ENCODE data around the gene MIPEP.

MIPEP gene

DNA sequence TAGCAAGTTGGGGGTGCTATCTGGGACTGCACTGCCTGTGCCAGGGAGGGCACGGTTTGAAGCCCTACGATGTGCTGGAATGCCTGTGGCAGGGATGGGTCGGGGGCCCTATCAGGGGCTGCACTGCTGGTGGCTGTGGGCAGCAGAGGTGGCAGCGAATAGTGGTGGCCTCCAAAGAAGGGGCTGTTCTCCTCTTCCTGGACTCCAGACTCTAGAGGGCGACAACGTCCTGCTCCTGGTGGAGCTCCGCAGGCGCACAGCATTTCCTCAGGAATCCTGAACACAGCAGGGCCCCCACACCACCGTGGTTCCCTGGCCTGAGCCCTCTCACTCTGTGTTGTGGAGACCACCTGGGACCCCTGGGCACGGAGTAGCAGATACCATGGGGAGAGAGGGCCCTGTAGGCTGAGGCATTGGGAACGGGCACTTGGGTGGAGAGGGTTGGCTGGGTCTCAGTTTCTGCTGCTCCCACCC is 173.4 kb downstream of the MIPEP start:
- no peak overlapping the region for H2AFZ ChIP-seq (ENCODE audit: low read depth)
- H3K4me1 ChIP-seq (ENCODE audit: low read depth, poor library complexity, severe bottlenecking), result no peaks in the 10 kb centered on the region
- H3K9ac ChIP-seq, result no peak overlapping the region
- H3K4me3 ChIP-seq (IDR thresholded peaks at IDR 0.05; ENCODE audit: insufficient read depth, low read depth, low read length), result no peak overlapping the region
- no peaks in the 10 kb centered on the region for H3K79me2 ChIP-seq (ENCODE audit: insufficient read depth, low read depth)
- H3K27ac ChIP-seq, result no peak overlapping the region
- TF ChIP-seq, protein P1, sequence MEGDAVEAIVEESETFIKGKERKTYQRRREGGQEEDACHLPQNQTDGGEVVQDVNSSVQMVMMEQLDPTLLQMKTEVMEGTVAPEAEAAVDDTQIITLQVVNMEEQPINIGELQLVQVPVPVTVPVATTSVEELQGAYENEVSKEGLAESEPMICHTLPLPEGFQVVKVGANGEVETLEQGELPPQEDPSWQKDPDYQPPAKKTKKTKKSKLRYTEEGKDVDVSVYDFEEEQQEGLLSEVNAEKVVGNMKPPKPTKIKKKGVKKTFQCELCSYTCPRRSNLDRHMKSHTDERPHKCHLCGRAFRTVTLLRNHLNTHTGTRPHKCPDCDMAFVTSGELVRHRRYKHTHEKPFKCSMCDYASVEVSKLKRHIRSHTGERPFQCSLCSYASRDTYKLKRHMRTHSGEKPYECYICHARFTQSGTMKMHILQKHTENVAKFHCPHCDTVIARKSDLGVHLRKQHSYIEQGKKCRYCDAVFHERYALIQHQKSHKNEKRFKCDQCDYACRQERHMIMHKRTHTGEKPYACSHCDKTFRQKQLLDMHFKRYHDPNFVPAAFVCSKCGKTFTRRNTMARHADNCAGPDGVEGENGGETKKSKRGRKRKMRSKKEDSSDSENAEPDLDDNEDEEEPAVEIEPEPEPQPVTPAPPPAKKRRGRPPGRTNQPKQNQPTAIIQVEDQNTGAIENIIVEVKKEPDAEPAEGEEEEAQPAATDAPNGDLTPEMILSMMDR (conservative IDR thresholded peaks at IDR 0.05; ENCODE audit: low read depth, low read length), result no peak
- no peak overlapping the region for H3K4me2 ChIP-seq
- no peaks in the 10 kb centered on the region for H3K36me3 ChIP-seq (ENCODE audit: insufficient read depth)
- H4K20me1 ChIP-seq (ENCODE audit: insufficient read depth), result no peaks in the 10 kb centered on the region
- no peaks in the 10 kb centered on the region for H3K27me3 ChIP-seq (ENCODE audit: insufficient read depth, low read depth)

DNA sequence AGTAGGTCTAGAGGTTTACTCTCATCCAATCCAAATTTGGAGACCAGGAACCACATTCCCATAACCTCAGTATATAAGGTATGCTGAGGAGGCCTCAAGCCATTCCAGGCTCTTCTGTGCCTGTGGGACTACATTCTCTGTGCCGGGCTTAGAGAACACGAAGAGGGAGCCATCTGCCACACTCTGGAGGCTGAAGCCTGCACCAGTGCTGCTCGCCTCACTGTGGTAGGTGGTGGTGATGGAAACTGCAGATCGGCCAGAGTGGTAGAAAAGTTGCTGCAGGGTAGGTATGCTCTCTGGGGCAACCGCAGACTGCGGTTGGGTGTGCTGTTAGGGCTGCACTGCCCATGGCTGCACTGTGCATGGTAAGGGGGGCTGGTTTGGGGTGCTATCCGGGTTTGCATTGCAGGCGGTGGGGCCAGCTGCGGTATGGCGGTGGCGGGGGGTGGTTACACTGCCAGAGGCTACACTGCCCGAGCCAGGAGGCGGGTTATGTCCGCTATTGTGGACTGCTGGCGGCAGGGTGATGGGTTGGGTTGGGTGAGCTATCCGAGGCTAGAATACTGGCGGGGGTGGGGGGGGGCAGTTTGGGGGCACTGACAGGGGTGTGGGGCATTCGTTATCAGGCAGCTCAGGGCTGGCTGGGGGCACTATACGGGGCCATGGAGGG is 174.0 kb downstream of the MIPEP start:
- H3K27me3 ChIP-seq (ENCODE audit: insufficient read depth, low read depth), result no peaks in the 10 kb centered on the region
- H4K20me1 ChIP-seq (ENCODE audit: insufficient read depth), result no peaks in the 10 kb centered on the region
- H3K4me1 ChIP-seq (ENCODE audit: low read depth, poor library complexity, severe bottlenecking), result no peaks in the 10 kb centered on the region
- H3K9ac ChIP-seq, result no peak overlapping the region
- H3K79me2 ChIP-seq (ENCODE audit: insufficient read depth, low read depth), result no peaks in the 10 kb centered on the region
- H3K36me3 ChIP-seq (ENCODE audit: insufficient read depth), result no peaks in the 10 kb centered on the region
- H3K4me3 ChIP-seq (IDR thresholded peaks at IDR 0.05; ENCODE audit: insufficient read depth, low read depth, low read length), result no peak overlapping the region
- no peak overlapping the region for H2AFZ ChIP-seq (ENCODE audit: low read depth)
- no peak overlapping the region for H3K27ac ChIP-seq
- TF ChIP-seq, protein P1 (conservative IDR thresholded peaks at IDR 0.05; ENCODE audit: low read depth, low read length), result no peak
- no peak overlapping the region for H3K4me2 ChIP-seq

DNA sequence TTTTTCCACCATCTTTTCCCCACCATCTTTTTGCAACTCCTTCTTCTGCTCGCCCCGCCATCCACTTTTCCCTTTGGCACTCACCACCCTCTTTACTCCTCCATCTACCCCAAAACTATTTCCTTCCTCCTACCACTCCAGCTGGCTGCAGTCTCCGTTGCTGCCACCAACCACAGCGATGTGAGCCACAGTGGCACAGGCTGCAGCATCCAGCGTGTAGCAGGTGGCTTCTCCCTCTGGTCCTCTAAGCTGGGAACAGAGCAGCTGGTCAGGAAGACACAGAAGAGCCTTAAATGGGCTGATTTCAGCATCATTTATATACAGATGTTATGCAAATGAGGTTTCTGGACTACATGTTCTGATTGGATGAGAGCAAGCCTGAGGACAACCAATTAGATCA is 174.5 kb downstream of the MIPEP start:
- Histone ChIP-seq H3K79me2 (ENCODE audit: insufficient read depth, low read depth) (no peaks in the 10 kb centered on the region), H3K27ac (no peak overlapping the region), H3K36me3 (ENCODE audit: insufficient read depth) (no peaks in the 10 kb centered on the region), H3K4me3 (IDR thresholded peaks at IDR 0.05; ENCODE audit: insufficient read depth, low read depth, low read length) (no peak overlapping the region), H3K4me1 (ENCODE audit: low read depth, poor library complexity, severe bottlenecking) (no peaks in the 10 kb centered on the region), H3K27me3 (ENCODE audit: insufficient read depth, low read depth) (no peaks in the 10 kb centered on the region), H4K20me1 (ENCODE audit: insufficient read depth) (no peaks in the 10 kb centered on the region), H3K9ac (no peak overlapping the region), H2AFZ (ENCODE audit: low read depth) (no peak overlapping the region), H3K4me2 (no peak overlapping the region)
- TF ChIP-seq, protein P1 (conservative IDR thresholded peaks at IDR 0.05; ENCODE audit: low read depth, low read length), result no peak

DNA sequence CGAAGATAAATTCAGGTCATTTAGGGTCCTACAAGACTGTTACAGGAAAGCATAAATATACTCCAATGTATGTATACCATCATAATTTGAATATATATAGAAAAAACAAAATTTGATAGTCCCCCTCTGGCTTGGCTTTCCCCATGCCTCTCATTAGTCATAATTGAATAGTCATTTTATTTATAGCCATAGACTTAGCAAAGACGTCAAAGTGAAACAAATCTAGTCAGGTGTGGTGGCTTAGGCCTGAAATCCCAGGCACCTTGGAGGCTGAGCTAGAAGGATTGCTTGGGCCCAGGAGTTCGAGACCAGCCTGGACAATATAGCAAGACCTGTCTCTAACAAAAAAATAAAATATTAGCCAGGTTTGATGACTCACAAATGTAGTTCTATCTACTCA is 177.8 kb downstream of the MIPEP start:
- Histone ChIP-seq H3K4me3 (IDR thresholded peaks at IDR 0.05; ENCODE audit: insufficient read depth, low read depth, low read length) (no peak overlapping the region), H2AFZ (ENCODE audit: low read depth) (no peak overlapping the region)
- TF ChIP-seq, protein P1 (conservative IDR thresholded peaks at IDR 0.05; ENCODE audit: low read depth, low read length), result no peak

More for the DNA sequence above, 177.8 kb downstream of the MIPEP start:
- H3K27me3 ChIP-seq (ENCODE audit: insufficient read depth, low read depth), result no peaks in the 10 kb centered on the region
- H4K20me1 ChIP-seq (ENCODE audit: insufficient read depth), result no peaks in the 10 kb centered on the region
- no peak overlapping the region for H3K4me2 ChIP-seq
- no peak overlapping the region for H3K9ac ChIP-seq
- H3K27ac ChIP-seq, result no peak overlapping the region
- H3K79me2 ChIP-seq (ENCODE audit: insufficient read depth, low read depth), result no peaks in the 10 kb centered on the region
- no peaks in the 10 kb centered on the region for H3K4me1 ChIP-seq (ENCODE audit: low read depth, poor library complexity, severe bottlenecking)
- H3K36me3 ChIP-seq (ENCODE audit: insufficient read depth), result no peaks in the 10 kb centered on the region
